Neural cell (in vitro differentiated cells): Measurements from ENCODE around the gene ZDHHC14.

Experiments used
- EZH2 ChIP-seq: fragments of 200-600, 300-800 bp; shearing (Covaris generic), sonication (generic); IDR thresholded peaks from 2 replicates; pipeline ENCODE4 v1.6.1; 2014; ENCODE audit warnings: antibody characterized with exemption, low read length, borderline replicate concordance, mild to moderate bottlenecking; ENCODE audit not compliant: insufficient read depth, poor library complexity, severe bottlenecking
- MXI1 ChIP-seq: fragments of 450-650 bp; conservative IDR thresholded peaks from 2 replicates; pipeline ENCODE4 v1.6.1; 2014; ENCODE audit warnings: antibody characterized with exemption, mild to moderate bottlenecking; ENCODE audit not compliant: poor library complexity, severe bottlenecking
- POLR2AphosphoS5 ChIP-seq: IDR thresholded peaks from 2 replicates; pipeline ENCODE4 v1.6.1; 2012
- RAD21 ChIP-seq: fragments of 450-650 bp; conservative IDR thresholded peaks from 2 replicates; pipeline ENCODE4 v1.6.1; 2014; ENCODE audit warnings: antibody characterized with exemption, mild to moderate bottlenecking, moderate library complexity
- TF ChIP-seq, protein P1 (sequence below): fragments of 450-650 bp; IDR thresholded peaks from 2 replicates; pipeline ENCODE4 v1.5.1; 2014; ENCODE audit warnings: antibody characterized with exemption, mild to moderate bottlenecking, moderate library complexity; ENCODE audit not compliant: poor library complexity, severe bottlenecking

DNA sequence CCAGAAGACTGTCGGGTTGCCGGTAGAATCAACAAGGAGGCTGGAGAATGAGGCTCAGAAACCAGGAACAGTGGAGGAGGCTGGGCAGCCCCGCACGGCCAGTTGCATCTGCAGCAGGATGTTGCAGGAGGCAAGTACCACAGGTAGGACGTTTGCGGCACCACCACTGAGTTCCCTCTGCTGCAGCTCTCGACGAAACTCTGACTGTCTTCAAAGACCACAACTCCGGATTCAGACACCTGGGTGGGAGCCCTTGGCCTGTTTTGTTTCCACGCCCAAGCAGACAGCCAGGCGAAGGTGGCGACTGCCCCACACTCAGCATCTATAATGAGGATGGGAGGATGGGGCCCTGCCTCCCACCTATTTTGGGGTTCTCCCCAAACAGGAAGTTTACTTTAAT lies 218.2 kb downstream of the ZDHHC14 start:
- TF ChIP-seq POLR2AphosphoS5 (no peak), MXI1 (no peak), EZH2 (no peak), RAD21 (no peak)
- TF ChIP-seq, protein P1, sequence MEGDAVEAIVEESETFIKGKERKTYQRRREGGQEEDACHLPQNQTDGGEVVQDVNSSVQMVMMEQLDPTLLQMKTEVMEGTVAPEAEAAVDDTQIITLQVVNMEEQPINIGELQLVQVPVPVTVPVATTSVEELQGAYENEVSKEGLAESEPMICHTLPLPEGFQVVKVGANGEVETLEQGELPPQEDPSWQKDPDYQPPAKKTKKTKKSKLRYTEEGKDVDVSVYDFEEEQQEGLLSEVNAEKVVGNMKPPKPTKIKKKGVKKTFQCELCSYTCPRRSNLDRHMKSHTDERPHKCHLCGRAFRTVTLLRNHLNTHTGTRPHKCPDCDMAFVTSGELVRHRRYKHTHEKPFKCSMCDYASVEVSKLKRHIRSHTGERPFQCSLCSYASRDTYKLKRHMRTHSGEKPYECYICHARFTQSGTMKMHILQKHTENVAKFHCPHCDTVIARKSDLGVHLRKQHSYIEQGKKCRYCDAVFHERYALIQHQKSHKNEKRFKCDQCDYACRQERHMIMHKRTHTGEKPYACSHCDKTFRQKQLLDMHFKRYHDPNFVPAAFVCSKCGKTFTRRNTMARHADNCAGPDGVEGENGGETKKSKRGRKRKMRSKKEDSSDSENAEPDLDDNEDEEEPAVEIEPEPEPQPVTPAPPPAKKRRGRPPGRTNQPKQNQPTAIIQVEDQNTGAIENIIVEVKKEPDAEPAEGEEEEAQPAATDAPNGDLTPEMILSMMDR: no peak
